Activated naive CD4-positive, alpha-beta T cell treated with anti-CD3 and anti-CD28 coated beads, Interleukin-2, amount 10 ng/mL, durations not matched to agents 7 days and 5 days (primary cell): Measurements from ENCODE around the gene GRID1.

Experiments used
- CTCF ChIA-PET: fragments of 350-600 bp; sonication (Branson Sonifier 250); formaldehyde crosslinking; loops from one replicate; lab custom pipeline; 2021; ENCODE audit warnings: antibody characterized with exemption; lab: Charles Lee
- DNase-seq: peaks from one replicate; pipeline ENCODE4 v3.0.0-alpha.2; 2020
- H3K27ac Mint-ChIP-seq: one replicate; pipeline ENCODE4 v1.8.0; 2021; ENCODE audit warnings: mild to moderate bottlenecking, moderate library complexity, mixed read lengths
- H3K27me3 Mint-ChIP-seq: one replicate; pipeline ENCODE4 v1.8.0; 2021; ENCODE audit warnings: mild to moderate bottlenecking, mixed read lengths
- H3K36me3 Mint-ChIP-seq: one replicate; pipeline ENCODE4 v1.8.0; 2021; ENCODE audit warnings: mixed read lengths
- H3K4me1 Mint-ChIP-seq: one replicate; pipeline ENCODE4 v1.8.0; 2021; ENCODE audit warnings: mixed read lengths
- H3K4me3 Mint-ChIP-seq: one replicate; pipeline ENCODE4 v1.8.0; 2021; ENCODE audit warnings: mild to moderate bottlenecking, moderate library complexity, mixed read lengths
- H3K9me3 Mint-ChIP-seq: one replicate; pipeline ENCODE4 v1.8.0; 2021; ENCODE audit warnings: mixed read lengths

GRID1 gene

GRCh38 chr10:85641479-85642009, 725.1 kb downstream of the GRID1 start:
- Mint-ChIP-seq H3K27me3 (no peaks in the 10 kb centered on the region), H3K9me3 (no peaks in the 10 kb centered on the region), H3K27ac (no peak overlapping the region), H3K36me3 (no peaks in the 10 kb centered on the region), H3K4me3 (no peak overlapping the region), H3K4me1 (no peaks in the 10 kb centered on the region)
- no peak for DNase-seq
- CTCF ChIA-PET: no interaction called here

- no peaks in the 10 kb centered on the region for H3K4me1 Mint-ChIP-seq
Measured at GRCh38 chr10:85638797-85639196, 727.8 kb downstream of the GRID1 start.

GRCh38 chr10:85635650-85636049, 730.9 kb downstream of the GRID1 start:
- no peaks in the 10 kb centered on the region for H3K4me1 Mint-ChIP-seq
- H3K27ac Mint-ChIP-seq: no peak overlapping the region
- H3K9me3 Mint-ChIP-seq: no peaks in the 10 kb centered on the region
- peaks cover 4% of the 10 kb centered on the region for H3K27me3 Mint-ChIP-seq
- CTCF ChIA-PET: no interaction called here
- DNase-seq: no peak
- H3K4me3 Mint-ChIP-seq: no peak overlapping the region
- no peaks in the 10 kb centered on the region for H3K36me3 Mint-ChIP-seq

More at GRCh38 chr10:85638797-85639196, 727.8 kb downstream of the GRID1 start:
- no peaks in the 10 kb centered on the region for H3K9me3 Mint-ChIP-seq
- peaks cover 4% of the 10 kb centered on the region for H3K27me3 Mint-ChIP-seq
- H3K36me3 Mint-ChIP-seq: no peaks in the 10 kb centered on the region
- no peak for DNase-seq
- CTCF ChIA-PET: no interaction called here
- H3K4me3 Mint-ChIP-seq: no peak overlapping the region
- no peak overlapping the region for H3K27ac Mint-ChIP-seq

GRCh38 chr10:85624511-85624910, 742.1 kb downstream of the GRID1 start:
- Mint-ChIP-seq H3K4me1 (peaks cover 2% of the 10 kb centered on the region), H3K36me3 (no peaks in the 10 kb centered on the region), H3K4me3 (no peak overlapping the region), H3K27ac (no peak overlapping the region), H3K9me3 (no peaks in the 10 kb centered on the region), H3K27me3 (peaks cover 10% of the 10 kb centered on the region)
- CTCF ChIA-PET: no interaction called here
- no peak for DNase-seq

GRCh38 chr10:85623758-85624157, 742.8 kb downstream of the GRID1 start:
- no peak overlapping the region for H3K4me3 Mint-ChIP-seq
- CTCF ChIA-PET: no interaction called here

GRCh38 chr10:85623342-85623741, 743.3 kb downstream of the GRID1 start:
- CTCF ChIA-PET: no interaction called here
- peaks cover 2% of the 10 kb centered on the region for H3K4me1 Mint-ChIP-seq
- H3K27me3 Mint-ChIP-seq: peaks cover 21% of the 10 kb centered on the region
- no peaks in the 10 kb centered on the region for H3K9me3 Mint-ChIP-seq
- H3K4me3 Mint-ChIP-seq: no peak overlapping the region
- H3K36me3 Mint-ChIP-seq: no peaks in the 10 kb centered on the region
- H3K27ac Mint-ChIP-seq: no peak overlapping the region
- DNase-seq: no peak

More at GRCh38 chr10:85623758-85624157, 742.8 kb downstream of the GRID1 start:
- Mint-ChIP-seq H3K9me3 (no peaks in the 10 kb centered on the region), H3K4me1 (peaks cover 2% of the 10 kb centered on the region), H3K27me3 (peaks cover 17% of the 10 kb centered on the region), H3K27ac (no peak overlapping the region), H3K36me3 (no peaks in the 10 kb centered on the region)
- no peak for DNase-seq

GRCh38 chr10:85622425-85622824, 744.2 kb downstream of the GRID1 start:
- Mint-ChIP-seq H3K4me1 (peaks cover 2% of the 10 kb centered on the region), H3K9me3 (no peaks in the 10 kb centered on the region), H3K36me3 (no peaks in the 10 kb centered on the region), H3K27me3 (peaks cover 28% of the 10 kb centered on the region), H3K4me3 (no peak overlapping the region), H3K27ac (no peak overlapping the region)
- CTCF ChIA-PET: no interaction called here
- no peak for DNase-seq

GRCh38 chr10:85621562-85621961, 745.0 kb downstream of the GRID1 start:
- H3K36me3 Mint-ChIP-seq: no peaks in the 10 kb centered on the region
- no peak for DNase-seq
- no peak overlapping the region for H3K27ac Mint-ChIP-seq
- peaks cover 2% of the 10 kb centered on the region for H3K4me1 Mint-ChIP-seq
- CTCF ChIA-PET: no interaction called here
- H3K9me3 Mint-ChIP-seq: no peaks in the 10 kb centered on the region
- no peak overlapping the region for H3K4me3 Mint-ChIP-seq
- peaks cover 33% of the 10 kb centered on the region for H3K27me3 Mint-ChIP-seq

- no peak overlapping the region for H3K27ac Mint-ChIP-seq
- CTCF ChIA-PET: no interaction called here
- peaks cover 33% of the 10 kb centered on the region for H3K27me3 Mint-ChIP-seq
Measured at GRCh38 chr10:85620807-85621206, 745.8 kb downstream of the GRID1 start.

GRCh38 chr10:85619832-85620231, 746.8 kb downstream of the GRID1 start:
- peaks cover 33% of the 10 kb centered on the region for H3K27me3 Mint-ChIP-seq
- H3K4me3 Mint-ChIP-seq: no peak overlapping the region
- peaks cover 4% of the 10 kb centered on the region for H3K4me1 Mint-ChIP-seq
- no peak for DNase-seq
- CTCF ChIA-PET: interaction anchor here (0.8 kb wide), 1 partner anchor 13 kb away, joined by 4 read pairs; no protein-coding TSS in a partner anchor
- H3K9me3 Mint-ChIP-seq: no peaks in the 10 kb centered on the region
- H3K36me3 Mint-ChIP-seq: no peaks in the 10 kb centered on the region
- no peak overlapping the region for H3K27ac Mint-ChIP-seq

More at GRCh38 chr10:85620807-85621206, 745.8 kb downstream of the GRID1 start:
- no peaks in the 10 kb centered on the region for H3K36me3 Mint-ChIP-seq
- H3K9me3 Mint-ChIP-seq: no peaks in the 10 kb centered on the region
- H3K4me3 Mint-ChIP-seq: no peak overlapping the region
- peaks cover 2% of the 10 kb centered on the region for H3K4me1 Mint-ChIP-seq
- DNase-seq: no peak

- no peak for DNase-seq
- Mint-ChIP-seq H3K4me1 (peaks cover 14% of the 10 kb centered on the region), H3K4me3 (no peak overlapping the region), H3K36me3 (no peaks in the 10 kb centered on the region), H3K27me3 (peaks cover 33% of the 10 kb centered on the region), H3K27ac (no peak overlapping the region), H3K9me3 (no peaks in the 10 kb centered on the region)
- CTCF ChIA-PET: no interaction called here
Measured at GRCh38 chr10:85618841-85619240, 747.8 kb downstream of the GRID1 start.

GRCh38 chr10:85617751-85618546, 748.6 kb downstream of the GRID1 start:
- CTCF ChIA-PET: no interaction called here
- H3K27me3 Mint-ChIP-seq: peaks cover 33% of the 10 kb centered on the region
- H3K27ac Mint-ChIP-seq: no peak overlapping the region

GRCh38 chr10:85615556-85615955, 751.0 kb downstream of the GRID1 start:
- CTCF ChIA-PET: interaction anchor here (1.2 kb wide), 1 partner anchor 18 kb away, joined by 3 read pairs; no protein-coding TSS in a partner anchor
- H3K4me3 Mint-ChIP-seq: no peak overlapping the region
- peaks cover 3% of the 10 kb centered on the region for H3K9me3 Mint-ChIP-seq
- no peaks in the 10 kb centered on the region for H3K36me3 Mint-ChIP-seq
- H3K4me1 Mint-ChIP-seq: peaks cover 39% of the 10 kb centered on the region
- peaks cover 35% of the 10 kb centered on the region for H3K27me3 Mint-ChIP-seq
- no peak for DNase-seq
- no peak overlapping the region for H3K27ac Mint-ChIP-seq

More at GRCh38 chr10:85617751-85618546, 748.6 kb downstream of the GRID1 start:
- Mint-ChIP-seq H3K9me3 (no peaks in the 10 kb centered on the region), H3K4me1 (peaks cover 21% of the 10 kb centered on the region), H3K4me3 (no peak overlapping the region), H3K36me3 (no peaks in the 10 kb centered on the region)
- no peak for DNase-seq

GRCh38 chr10:85614981-85615380, 751.6 kb downstream of the GRID1 start:
- CTCF ChIA-PET: interaction anchor here (1.2 kb wide), 1 partner anchor 18 kb away, joined by 3 read pairs; no protein-coding TSS in a partner anchor

GRCh38 chr10:85614566-85614965, 752.0 kb downstream of the GRID1 start:
- H3K36me3 Mint-ChIP-seq: no peaks in the 10 kb centered on the region
- peaks cover 35% of the 10 kb centered on the region for H3K27me3 Mint-ChIP-seq
- peaks cover 39% of the 10 kb centered on the region for H3K4me1 Mint-ChIP-seq
- H3K4me3 Mint-ChIP-seq: no peak overlapping the region
- DNase-seq: no peak
- H3K27ac Mint-ChIP-seq: no peak overlapping the region
- CTCF ChIA-PET: interaction anchor here (1.2 kb wide), 1 partner anchor 19 kb away, joined by 3 read pairs; no protein-coding TSS in a partner anchor
- peaks cover 3% of the 10 kb centered on the region for H3K9me3 Mint-ChIP-seq

More at GRCh38 chr10:85614981-85615380, 751.6 kb downstream of the GRID1 start:
- peaks cover 34% of the 10 kb centered on the region for H3K27me3 Mint-ChIP-seq
- no peak overlapping the region for H3K4me3 Mint-ChIP-seq
- DNase-seq: no peak
- H3K27ac Mint-ChIP-seq: no peak overlapping the region
- peaks cover 3% of the 10 kb centered on the region for H3K9me3 Mint-ChIP-seq
- no peaks in the 10 kb centered on the region for H3K36me3 Mint-ChIP-seq
- peaks cover 39% of the 10 kb centered on the region for H3K4me1 Mint-ChIP-seq
